Frontal cortex (tissue), 4 donors: Measurements from ENCODE around the gene PPP1R27. TPM values are rescaled to one million over a fixed set of nuclear protein-coding genes. Genes with fewer than 3 reads are reported as not detected.

Experiments used
- DNase-seq, 2 donors: peaks; one replicate each; pipeline ENCODE4 v3.0.0; 2012; ENCODE audit warnings: low spot score in 2 of 2
- FAIRE-seq: peaks from 2 replicates; lab custom pipeline; 2012; peaks lifted over from hg19 to GRCh38; lab: Jason Lieb, UNC
- total RNA-seq: library from RNA; depleted of rRNA; stranded (reverse); fragments of >200 nt; gene quantifications from one replicate; pipeline ENCODE4 v1.2.3, GENCODE V29; 2014
- donor health status: control.
- donor health status: control.
- donor health status: control.

PPP1R27 gene, protein sequence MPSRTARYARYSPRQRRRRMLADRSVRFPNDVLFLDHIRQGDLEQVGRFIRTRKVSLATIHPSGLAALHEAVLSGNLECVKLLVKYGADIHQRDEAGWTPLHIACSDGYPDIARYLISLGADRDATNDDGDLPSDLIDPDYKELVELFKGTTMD
- not detected for total RNA-seq

- FAIRE-seq (no peak), DNase-seq (no peak)
Measured at GRCh38 chr17:81834831-81835267, at the start of gene PPP1R27. PPP1R27 (minus strand) TSS chr17:81835050; CDS start chr17:81834953, 97 bp downstream.

DNA sequence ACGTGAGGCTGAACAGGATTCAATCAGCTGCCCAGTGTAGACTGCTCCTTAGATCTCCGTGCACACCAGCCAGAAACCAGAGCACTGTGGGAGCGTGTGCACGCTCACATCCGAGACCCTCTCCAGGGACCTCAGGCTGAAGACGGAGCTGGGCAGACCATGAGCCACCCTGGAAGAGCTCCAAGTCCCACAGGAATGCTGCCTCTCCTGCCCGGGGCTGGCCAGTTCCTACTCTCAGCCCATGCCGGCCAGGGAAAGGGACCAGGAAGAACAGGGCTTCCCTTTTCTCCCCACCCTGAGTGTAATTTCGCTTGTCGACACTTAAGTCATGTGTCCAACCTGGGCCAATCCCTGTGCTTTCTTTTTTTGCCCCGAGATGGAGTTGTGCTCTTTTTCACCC is 49.7 kb upstream of the PPP1R27 start:
- DNase-seq (no peak), FAIRE-seq (no peak)

DNA sequence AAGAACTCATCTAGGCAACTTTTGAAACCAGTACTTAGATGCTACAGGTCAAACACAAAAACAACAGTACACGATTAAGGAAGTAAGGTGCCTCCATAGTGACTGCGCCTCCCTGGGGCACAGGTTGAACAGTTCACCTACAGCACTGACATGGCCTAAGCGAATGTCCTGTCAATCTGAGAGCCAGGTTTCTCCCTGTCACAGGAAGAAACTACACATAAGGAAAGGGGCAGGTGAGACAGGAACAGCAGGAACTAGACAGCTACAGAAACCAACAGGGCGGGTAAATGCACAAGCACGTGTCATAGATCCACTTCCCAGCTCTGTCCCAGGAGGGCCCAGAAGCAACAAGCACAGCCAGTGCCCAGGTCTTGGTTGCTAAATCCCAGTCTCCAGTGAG is 44.3 kb upstream of the PPP1R27 start:
- no peak for FAIRE-seq
- DNase-seq, result no peak

GRCh38 chr17:81878294-81878693 is 43.4 kb upstream of the PPP1R27 start:
- FAIRE-seq (no peak), DNase-seq (no peak)

- no peak for FAIRE-seq
- DNase-seq, result no peak
Measured at GRCh38 chr17:81877569-81877968, 42.7 kb upstream of the PPP1R27 start.

GRCh38 chr17:81871387-81872230 is 36.8 kb upstream of the PPP1R27 start:
- FAIRE-seq (no peak), DNase-seq (peak; percentile 99)

GRCh38 chr17:81870981-81871386 is 36.1 kb upstream of the PPP1R27 start, which contains the start of gene ARHGDIA:
ARHGDIA (minus strand) TSS chr17:81871337; CDS start chr17:81869930, 1,407 bp downstream.
- no peak for FAIRE-seq

DNA sequence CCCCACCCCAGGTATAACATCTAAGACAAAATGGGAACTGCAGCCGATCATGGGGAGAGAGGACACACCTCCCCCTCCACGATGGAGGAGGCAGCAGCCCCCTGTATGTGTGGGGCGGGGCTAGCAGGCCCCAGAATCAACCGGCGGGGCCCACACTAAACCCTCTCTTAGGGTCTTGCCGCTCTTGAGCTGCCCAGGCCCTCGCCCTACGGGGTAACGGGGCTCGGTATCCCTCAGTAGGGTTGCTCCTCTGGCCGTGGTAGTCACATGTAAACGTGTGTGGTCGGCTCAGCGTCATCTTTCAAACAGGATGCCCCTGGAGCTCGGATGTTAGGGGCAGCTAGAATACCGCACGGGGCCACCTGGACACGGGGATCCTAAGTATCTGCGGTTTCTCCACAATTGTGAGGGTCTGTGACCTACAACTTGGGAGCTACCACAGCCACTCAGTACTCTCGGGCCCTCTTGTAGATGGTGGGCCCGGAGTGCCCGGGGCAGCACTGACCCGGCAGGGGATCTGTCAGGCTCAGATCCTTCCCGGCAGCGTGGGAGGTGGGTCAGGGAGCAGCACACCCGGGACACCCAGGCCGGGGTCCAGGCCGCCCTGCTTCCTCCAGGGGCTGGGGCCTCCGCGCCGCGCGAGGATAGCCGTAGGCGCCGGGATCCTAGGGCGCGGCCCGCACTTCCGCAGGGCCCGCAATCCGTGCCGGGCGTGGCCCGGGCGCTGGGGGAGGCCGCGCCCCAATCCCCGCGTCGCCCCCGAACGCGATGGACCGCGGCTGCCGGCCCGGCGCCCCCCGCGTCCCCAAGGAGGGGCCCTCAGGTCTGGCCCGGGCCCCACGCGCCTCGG is 35.5 kb upstream of the PPP1R27 start:
- no peak for DNase-seq
- FAIRE-seq, result no peak

More at GRCh38 chr17:81870981-81871386, 36.1 kb upstream of the PPP1R27 start, which contains the start of gene ARHGDIA:
- DNase-seq, result no peak

DNA sequence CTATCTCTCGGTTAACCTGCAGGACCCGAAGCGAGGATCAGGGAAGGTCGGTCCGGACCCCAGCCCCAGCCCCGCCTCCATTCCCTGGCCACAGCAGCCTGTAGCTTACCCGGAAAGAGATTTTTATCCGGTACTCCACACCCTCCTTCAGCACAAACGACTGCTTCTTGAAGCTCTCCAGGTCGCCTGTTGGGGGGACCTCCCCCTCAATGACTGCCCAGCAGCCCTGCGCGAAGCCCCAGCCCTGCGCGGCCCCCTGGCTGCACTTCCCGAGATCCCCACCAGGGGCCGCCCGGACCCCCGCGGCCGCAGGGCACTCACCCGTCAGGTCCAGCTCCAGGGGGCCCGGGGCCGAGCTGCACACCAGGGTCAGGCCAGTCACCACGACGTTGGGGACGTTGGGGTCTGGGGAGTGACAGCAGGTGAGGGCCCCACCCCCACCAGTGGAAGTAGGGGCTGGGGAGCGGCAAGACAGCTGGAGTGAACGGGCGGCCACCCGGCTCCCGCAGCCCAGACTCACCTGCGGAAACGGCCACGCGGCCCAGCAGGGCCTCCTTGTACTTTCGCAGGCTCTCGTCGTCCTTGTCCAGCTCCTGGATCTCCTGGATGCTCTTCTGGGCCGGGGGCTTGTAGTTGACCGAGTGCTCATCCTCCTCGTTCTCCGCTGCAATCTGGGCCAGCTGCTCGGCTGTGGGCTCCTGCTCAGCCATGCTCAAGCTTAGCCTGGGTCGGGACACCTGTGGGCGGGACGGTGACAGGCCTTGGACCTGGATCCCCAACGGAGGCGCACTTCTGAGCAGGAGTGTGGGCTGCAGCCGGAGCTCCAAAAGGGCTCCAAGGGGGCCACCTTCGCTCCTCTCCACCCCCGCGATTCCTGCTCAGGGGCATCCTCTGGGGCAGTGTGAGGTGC is 34.6 kb upstream of the PPP1R27 start:
- DNase-seq, result peak; percentile 67 to 72
- FAIRE-seq, result no peak

- DNase-seq (no peak), FAIRE-seq (no peak)
Measured at GRCh38 chr17:81868674-81869220, 33.9 kb upstream of the PPP1R27 start.

- no peak for DNase-seq
- no peak for FAIRE-seq
Measured at GRCh38 chr17:81867991-81868673, 33.3 kb upstream of the PPP1R27 start.

- no peak for DNase-seq
- no peak for FAIRE-seq
Measured at GRCh38 chr17:81867170-81867990, 32.5 kb upstream of the PPP1R27 start.

DNA sequence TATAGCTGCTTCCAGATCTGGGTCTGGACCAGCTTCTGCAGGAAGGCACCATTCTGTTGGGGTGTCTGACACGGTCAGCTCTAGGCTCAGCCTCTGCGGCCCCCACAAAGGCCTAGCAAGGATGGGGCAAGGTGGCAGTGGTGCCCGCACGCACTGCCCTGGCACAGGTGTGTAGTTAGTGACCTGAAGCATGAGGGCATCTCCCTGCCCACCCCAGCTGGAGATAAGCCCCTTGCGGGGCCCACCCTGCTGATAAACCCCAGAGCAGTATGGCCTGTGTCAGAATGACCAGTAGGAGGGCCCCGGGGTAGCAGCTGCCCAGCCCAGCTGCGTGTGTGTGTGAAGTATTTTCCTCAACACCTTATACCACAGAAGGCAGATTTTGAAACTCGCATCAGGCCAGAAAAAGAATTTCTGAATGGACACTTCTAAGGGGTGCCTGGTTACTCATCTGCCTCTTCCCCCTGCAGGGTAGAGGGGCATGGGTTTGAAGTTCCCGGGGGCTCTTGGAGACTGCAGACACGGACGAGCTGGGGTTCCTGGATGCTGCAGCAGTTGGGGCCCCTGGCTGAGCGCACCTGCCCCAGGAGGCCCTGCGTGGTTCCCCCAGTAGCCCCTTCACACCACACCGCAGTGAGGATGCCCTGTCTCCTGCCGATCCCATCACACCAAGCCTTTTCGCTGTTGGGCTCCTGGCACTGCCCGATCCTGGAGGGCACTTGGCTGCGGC is 31.8 kb upstream of the PPP1R27 start:
- FAIRE-seq (no peak), DNase-seq (no peak)

DNA sequence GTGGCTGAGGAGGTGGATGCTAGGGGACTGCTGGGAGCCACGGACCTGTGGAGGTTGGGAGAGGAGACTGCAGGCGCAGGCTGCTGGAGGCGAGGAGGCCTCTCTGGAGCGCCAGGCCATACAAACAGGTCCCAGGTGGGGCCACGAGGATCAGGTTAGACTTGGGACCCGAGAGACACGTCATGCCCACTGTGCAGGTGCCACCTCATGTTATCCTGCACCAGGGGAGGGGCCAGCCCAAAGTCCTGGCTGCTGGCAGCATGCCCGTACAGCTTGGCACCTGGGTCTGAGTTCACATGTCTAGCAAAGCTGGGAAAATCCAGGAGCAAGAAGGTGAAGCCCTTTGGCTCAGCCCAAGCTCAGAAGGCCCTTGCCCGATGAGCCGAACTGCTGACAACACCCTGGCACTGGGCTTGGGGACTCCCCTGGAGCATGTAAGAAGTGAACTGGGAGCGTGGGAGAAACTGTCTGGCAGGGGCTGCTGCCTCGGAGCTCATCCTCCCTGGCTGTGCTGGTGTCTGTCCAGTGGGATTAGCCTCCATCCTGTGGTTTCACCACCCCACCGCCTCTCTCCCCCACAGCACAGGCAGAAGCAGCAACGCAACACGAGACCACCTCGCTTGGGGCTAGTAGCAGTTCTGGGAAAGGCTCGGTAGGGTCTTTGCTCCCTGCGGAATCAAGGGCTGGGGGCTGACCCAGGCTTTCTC is 31.0 kb upstream of the PPP1R27 start:
- FAIRE-seq (no peak), DNase-seq (no peak)

GRCh38 chr17:81865358-81865732 is 30.5 kb upstream of the PPP1R27 start:
- no peak for DNase-seq
- FAIRE-seq, result no peak
